Epithelial cell of esophagus (primary cell): ENCODE results near the gene RANBP9.

Experiments used
- DNase-seq: peaks from one replicate; pipeline ENCODE4 v3.0.0; 2010; ENCODE audit warnings: low read depth
- H3K4me3 ChIP-seq: 2 replicates; pipeline ENCODE4 v1.5.1; 2011; ENCODE audit warnings: mild to moderate bottlenecking, low read length, control low read depth
- TF ChIP-seq, protein P1 (sequence below): IDR thresholded peaks from 2 replicates; pipeline ENCODE4 v1.5.1; 2011; ENCODE audit warnings: low read depth, mild to moderate bottlenecking, low read length, control low read depth, inconsistent platforms; ENCODE audit not compliant: insufficient read depth; ENCODE audit errors: missing control alignments

The RANBP9 gene

GRCh38 chr6:13673368-13673767, 38.3 kb downstream of the RANBP9 start:
- no peak for DNase-seq
- H3K4me3 ChIP-seq: no peak overlapping the region
- TF ChIP-seq, protein P1, sequence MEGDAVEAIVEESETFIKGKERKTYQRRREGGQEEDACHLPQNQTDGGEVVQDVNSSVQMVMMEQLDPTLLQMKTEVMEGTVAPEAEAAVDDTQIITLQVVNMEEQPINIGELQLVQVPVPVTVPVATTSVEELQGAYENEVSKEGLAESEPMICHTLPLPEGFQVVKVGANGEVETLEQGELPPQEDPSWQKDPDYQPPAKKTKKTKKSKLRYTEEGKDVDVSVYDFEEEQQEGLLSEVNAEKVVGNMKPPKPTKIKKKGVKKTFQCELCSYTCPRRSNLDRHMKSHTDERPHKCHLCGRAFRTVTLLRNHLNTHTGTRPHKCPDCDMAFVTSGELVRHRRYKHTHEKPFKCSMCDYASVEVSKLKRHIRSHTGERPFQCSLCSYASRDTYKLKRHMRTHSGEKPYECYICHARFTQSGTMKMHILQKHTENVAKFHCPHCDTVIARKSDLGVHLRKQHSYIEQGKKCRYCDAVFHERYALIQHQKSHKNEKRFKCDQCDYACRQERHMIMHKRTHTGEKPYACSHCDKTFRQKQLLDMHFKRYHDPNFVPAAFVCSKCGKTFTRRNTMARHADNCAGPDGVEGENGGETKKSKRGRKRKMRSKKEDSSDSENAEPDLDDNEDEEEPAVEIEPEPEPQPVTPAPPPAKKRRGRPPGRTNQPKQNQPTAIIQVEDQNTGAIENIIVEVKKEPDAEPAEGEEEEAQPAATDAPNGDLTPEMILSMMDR: no peak

- TF ChIP-seq, protein P1: no peak
- no peak overlapping the region for H3K4me3 ChIP-seq
- DNase-seq: no peak
Observed at GRCh38 chr6:13672904-13673303, 38.7 kb downstream of the RANBP9 start.

- TF ChIP-seq, protein P1: no peak
- DNase-seq: no peak
- H3K4me3 ChIP-seq: no peak overlapping the region
Observed at GRCh38 chr6:13671548-13672127, 40.0 kb downstream of the RANBP9 start.

DNA sequence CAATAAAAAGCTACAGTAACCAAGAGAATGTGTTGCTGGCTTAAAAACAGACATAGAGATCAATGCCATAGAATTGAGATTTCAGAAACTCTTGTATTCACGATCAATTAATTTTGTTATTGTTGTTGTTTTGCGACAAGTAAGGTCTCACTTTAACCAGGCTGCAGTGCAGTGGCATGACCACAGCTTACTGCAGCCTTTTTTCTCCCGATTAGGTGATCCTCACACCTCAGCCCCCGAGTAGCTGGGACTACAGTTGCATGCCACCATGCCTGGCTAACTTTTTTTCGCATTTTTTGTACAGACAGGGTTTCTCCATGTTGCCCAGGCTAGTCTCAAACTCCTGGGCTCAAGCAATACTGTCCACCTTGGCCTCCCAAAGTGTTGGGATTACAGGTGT, 42.2 kb downstream of the RANBP9 start:
- TF ChIP-seq, protein P1: no peak
- H3K4me3 ChIP-seq: no peak overlapping the region

DNA sequence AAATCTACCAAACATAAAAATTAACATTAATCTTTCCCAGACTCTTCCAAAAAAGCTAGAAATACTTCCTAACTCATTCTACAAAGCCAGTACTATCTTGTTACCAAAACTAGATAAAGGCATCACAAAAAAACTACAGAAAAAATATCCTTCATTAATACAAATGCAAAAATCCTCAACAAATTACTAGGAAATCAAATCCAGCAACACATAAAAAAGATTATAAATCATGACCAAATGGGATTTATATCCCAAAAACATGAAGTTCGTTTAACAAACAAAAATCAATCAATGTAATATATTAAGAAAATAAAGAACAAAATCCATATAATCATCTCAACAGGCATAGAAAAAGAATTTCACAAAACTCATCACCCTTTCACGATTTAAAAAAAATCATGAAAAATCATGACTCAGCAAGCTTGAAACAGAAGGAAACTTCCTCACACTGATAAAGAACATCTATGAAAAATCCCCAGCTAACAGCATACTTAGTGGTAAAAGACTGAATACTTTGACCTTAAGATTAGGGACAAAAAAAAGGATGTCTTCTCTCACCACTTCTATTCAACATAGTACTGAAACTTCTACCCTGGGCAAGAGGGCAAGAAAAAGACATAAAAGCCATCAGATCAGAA, 43.2 kb downstream of the RANBP9 start:
- no peak overlapping the region for H3K4me3 ChIP-seq
- DNase-seq: peak; percentile 19
- TF ChIP-seq, protein P1: no peak

More for the DNA sequence above, 42.2 kb downstream of the RANBP9 start:
- no peak for DNase-seq

DNA sequence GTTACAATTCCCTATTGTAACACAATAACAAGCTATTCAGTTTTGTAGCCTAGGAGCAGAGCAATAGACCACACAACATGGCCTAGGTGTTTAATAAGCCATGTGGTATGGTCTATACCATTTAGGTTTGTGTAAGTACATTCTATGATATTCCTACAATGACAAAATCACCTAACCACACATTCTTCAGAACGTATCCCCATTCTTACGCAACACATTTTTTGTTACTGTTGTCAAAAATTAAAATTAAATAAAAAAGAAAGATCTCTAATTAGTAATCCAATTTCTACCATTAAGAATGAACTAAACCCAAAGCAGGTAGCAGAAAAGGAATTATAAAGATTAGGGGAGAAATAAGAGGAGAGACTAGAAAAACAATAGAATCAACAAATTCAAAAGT, 44.0 kb downstream of the RANBP9 start:
- H3K4me3 ChIP-seq: no peak overlapping the region
- TF ChIP-seq, protein P1: no peak
- peak; percentile 23 for DNase-seq
